ENCODE measurements around the gene PPP2R1A.

PPP2R1A gene

DNA sequence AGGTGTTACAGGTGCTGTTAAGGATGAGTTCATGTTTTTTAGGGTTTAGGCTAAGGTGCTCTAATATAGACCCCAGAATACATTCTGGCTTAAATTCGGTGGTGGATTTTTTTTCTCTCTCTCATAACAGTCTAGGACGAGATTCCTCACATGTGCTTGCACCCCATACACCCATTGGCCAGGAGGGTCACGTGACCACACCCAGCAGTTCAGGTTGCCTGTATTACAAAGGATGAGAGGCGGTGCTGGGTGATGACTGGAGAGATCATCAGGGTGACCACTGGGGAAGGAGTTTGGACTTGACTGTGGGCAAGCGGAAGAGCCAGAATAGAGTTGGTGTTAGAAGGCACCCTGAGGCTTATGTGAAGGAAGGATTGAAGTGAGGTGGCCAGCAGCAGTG is 27.7 kb downstream of the PPP2R1A start:
- Histone ChIP-seq H3K4me1 (no peaks in the 10 kb centered on the region), H3K27me3 (ENCODE audit: control insufficient read depth, insufficient read depth, low read length) (no peaks in the 10 kb centered on the region), H3K9me3 (ENCODE audit: control insufficient read depth, low read length) (no peaks in the 10 kb centered on the region), H3K4me2 (ENCODE audit: low read length) (no peak overlapping the region), H3K4me3 (ENCODE audit: low read depth, low read length) (no peak overlapping the region), H3K27ac (no peak overlapping the region), H3K9ac (no peak overlapping the region), H2AFZ (no peak overlapping the region), H3K36me3 (ENCODE audit: control insufficient read depth, insufficient read depth, low read length) (no peaks in the 10 kb centered on the region), H3K79me2 (peaks cover 17% of the 10 kb centered on the region)
- TF ChIP-seq, protein P1, sequence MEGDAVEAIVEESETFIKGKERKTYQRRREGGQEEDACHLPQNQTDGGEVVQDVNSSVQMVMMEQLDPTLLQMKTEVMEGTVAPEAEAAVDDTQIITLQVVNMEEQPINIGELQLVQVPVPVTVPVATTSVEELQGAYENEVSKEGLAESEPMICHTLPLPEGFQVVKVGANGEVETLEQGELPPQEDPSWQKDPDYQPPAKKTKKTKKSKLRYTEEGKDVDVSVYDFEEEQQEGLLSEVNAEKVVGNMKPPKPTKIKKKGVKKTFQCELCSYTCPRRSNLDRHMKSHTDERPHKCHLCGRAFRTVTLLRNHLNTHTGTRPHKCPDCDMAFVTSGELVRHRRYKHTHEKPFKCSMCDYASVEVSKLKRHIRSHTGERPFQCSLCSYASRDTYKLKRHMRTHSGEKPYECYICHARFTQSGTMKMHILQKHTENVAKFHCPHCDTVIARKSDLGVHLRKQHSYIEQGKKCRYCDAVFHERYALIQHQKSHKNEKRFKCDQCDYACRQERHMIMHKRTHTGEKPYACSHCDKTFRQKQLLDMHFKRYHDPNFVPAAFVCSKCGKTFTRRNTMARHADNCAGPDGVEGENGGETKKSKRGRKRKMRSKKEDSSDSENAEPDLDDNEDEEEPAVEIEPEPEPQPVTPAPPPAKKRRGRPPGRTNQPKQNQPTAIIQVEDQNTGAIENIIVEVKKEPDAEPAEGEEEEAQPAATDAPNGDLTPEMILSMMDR (IDR thresholded peaks at IDR 0.05) = no peak

DNA sequence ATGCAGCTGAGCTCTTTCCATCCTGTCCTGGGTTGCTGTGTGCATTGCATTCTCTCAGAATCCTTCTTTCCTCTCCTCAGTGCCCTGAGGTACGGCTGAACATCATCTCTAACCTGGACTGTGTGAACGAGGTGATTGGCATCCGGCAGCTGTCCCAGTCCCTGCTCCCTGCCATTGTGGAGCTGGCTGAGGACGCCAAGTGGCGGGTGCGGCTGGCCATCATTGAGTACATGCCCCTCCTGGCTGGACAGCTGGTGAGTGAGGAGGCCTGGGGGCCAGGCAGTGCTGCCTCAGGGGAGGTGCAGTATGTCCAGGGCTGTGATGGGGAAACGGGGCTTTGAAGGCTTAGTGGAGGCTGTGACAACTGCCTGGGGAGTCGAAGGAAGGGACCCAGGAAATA is 29.8 kb downstream of the PPP2R1A start:
- no peaks in the 10 kb centered on the region for H3K27me3 ChIP-seq (ENCODE audit: control insufficient read depth, insufficient read depth, low read length)
- no peak overlapping the region for H3K4me2 ChIP-seq (ENCODE audit: low read length)
- no peaks in the 10 kb centered on the region for H3K36me3 ChIP-seq (ENCODE audit: control insufficient read depth, insufficient read depth, low read length)
- no peak overlapping the region for H3K4me3 ChIP-seq (ENCODE audit: low read depth, low read length)
- H3K79me2 ChIP-seq = peaks cover 9% of the 10 kb centered on the region
- H3K9me3 ChIP-seq (ENCODE audit: control insufficient read depth, low read length) = no peaks in the 10 kb centered on the region
- H3K27ac ChIP-seq = no peak overlapping the region
- no peaks in the 10 kb centered on the region for H3K4me1 ChIP-seq
- TF ChIP-seq, protein P1 (IDR thresholded peaks at IDR 0.05) = no peak
- H3K9ac ChIP-seq = no peak overlapping the region
- H2AFZ ChIP-seq = no peak overlapping the region

DNA sequence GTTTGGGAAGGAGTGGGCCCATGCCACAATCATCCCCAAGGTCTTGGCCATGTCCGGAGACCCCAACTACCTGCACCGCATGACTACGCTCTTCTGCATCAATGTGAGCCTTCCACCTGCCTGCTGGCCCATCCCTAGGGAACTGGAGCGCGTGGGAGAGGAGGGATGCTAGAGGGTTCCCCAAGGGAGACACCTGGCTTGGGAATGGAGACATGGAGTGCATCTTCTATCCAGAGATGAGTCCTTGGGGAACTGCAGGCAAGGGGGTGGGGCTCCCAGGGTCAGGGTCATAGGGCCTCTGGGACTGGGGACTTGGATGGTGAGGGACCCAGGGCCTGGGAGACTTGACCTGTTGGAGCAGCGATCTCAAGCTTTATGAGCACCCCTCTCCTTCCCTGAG is 31.2 kb downstream of the PPP2R1A start:
- no peaks in the 10 kb centered on the region for H3K27me3 ChIP-seq (ENCODE audit: control insufficient read depth, insufficient read depth, low read length)
- H3K79me2 ChIP-seq = peaks cover 9% of the 10 kb centered on the region
- no peak overlapping the region for H3K9ac ChIP-seq
- no peaks in the 10 kb centered on the region for H3K4me1 ChIP-seq
- no peak overlapping the region for H2AFZ ChIP-seq
- H3K27ac ChIP-seq = no peak overlapping the region
- H3K36me3 ChIP-seq (ENCODE audit: control insufficient read depth, insufficient read depth, low read length) = no peaks in the 10 kb centered on the region
- no peaks in the 10 kb centered on the region for H3K9me3 ChIP-seq (ENCODE audit: control insufficient read depth, low read length)
- H3K4me2 ChIP-seq (ENCODE audit: low read length) = no peak overlapping the region
- H3K4me3 ChIP-seq (ENCODE audit: low read depth, low read length) = no peak overlapping the region
- TF ChIP-seq, protein P1 (IDR thresholded peaks at IDR 0.05) = no peak

DNA sequence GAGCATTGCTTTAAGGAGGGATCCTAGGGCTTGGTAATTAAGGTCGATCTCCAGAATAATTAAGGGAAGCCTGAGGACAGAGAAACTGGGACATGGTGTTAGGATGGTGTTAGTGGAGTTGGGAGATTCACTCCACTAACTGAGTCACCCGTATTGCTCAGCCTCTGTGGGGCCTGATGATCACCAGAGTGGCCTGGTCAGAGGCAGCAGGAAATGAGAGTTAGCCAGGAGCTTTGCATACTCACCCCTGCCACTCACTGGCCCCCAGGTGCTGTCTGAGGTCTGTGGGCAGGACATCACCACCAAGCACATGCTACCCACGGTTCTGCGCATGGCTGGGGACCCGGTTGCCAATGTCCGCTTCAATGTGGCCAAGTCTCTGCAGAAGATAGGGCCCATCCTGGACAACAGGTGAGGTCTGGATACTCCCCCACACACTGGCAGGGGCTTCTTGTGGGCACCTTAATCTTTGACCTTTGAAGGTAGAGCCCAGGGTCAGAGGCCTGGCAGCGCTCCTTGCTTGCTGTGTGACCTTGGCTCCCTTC is 32.1 kb downstream of the PPP2R1A start:
- H3K4me3 ChIP-seq (ENCODE audit: low read depth, low read length) = no peak overlapping the region
- H2AFZ ChIP-seq = no peak overlapping the region
- H3K36me3 ChIP-seq (ENCODE audit: control insufficient read depth, insufficient read depth, low read length) = no peaks in the 10 kb centered on the region
- no peaks in the 10 kb centered on the region for H3K27me3 ChIP-seq (ENCODE audit: control insufficient read depth, insufficient read depth, low read length)
- H3K27ac ChIP-seq = no peak overlapping the region
- H3K4me2 ChIP-seq (ENCODE audit: low read length) = no peak overlapping the region
- no peaks in the 10 kb centered on the region for H3K9me3 ChIP-seq (ENCODE audit: control insufficient read depth, low read length)
- TF ChIP-seq, protein P1 (IDR thresholded peaks at IDR 0.05) = no peak
- peaks cover 6% of the 10 kb centered on the region for H3K79me2 ChIP-seq
- no peak overlapping the region for H3K9ac ChIP-seq
- no peaks in the 10 kb centered on the region for H3K4me1 ChIP-seq

DNA sequence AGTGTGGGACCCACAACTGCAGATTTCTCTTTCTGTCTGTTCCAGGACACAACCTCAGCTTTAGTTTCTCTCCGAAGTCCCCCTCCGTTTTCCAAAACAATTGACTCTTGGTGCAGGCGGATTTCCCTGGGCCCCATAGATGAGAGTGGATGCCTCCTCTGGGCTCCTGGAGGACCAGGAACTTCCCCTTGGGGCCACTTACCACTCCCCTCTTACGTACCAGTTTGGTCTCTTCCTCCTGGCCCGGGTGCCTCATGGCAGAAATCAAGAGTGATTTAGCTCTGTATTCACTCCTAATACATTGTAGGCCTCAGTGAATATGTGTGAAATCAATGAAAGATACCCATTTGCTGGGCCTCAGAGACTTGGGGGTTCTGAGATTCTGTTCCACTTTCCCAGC is 34.4 kb downstream of the PPP2R1A start:
- TF ChIP-seq, protein P1 (IDR thresholded peaks at IDR 0.05) = no peak
- H3K79me2 ChIP-seq = peaks cover 3% of the 10 kb centered on the region

More for the DNA sequence above, 34.4 kb downstream of the PPP2R1A start:
- Histone ChIP-seq H3K27me3 (ENCODE audit: control insufficient read depth, insufficient read depth, low read length) (no peaks in the 10 kb centered on the region), H3K9ac (no peak overlapping the region), H2AFZ (no peak overlapping the region), H3K36me3 (ENCODE audit: control insufficient read depth, insufficient read depth, low read length) (no peaks in the 10 kb centered on the region), H3K4me3 (ENCODE audit: low read depth, low read length) (no peak overlapping the region), H3K4me2 (ENCODE audit: low read length) (no peak overlapping the region), H3K27ac (no peak overlapping the region), H3K4me1 (peaks cover 3% of the 10 kb centered on the region), H3K9me3 (ENCODE audit: control insufficient read depth, low read length) (no peaks in the 10 kb centered on the region)

Measured in parathyroid adenoma (tissue), 2 donors.